Activated naive CD8-positive, alpha-beta T cell (primary cell): Measurements from ENCODE around the gene ABCC1.
A peak's percentile ranks its signal among the peaks of the same experiment; 100 is the strongest.

ENCODE experiments used
- H3K27ac Mint-ChIP-seq: one replicate; pipeline ENCODE4 v1.8.0; 2021; ENCODE audit warnings: mixed read lengths
- H3K27me3 Mint-ChIP-seq: one replicate; pipeline ENCODE4 v1.8.0; 2021; ENCODE audit warnings: mixed read lengths
- H3K36me3 Mint-ChIP-seq: one replicate; pipeline ENCODE4 v1.8.0; 2021; ENCODE audit warnings: mixed read lengths
- H3K4me1 Mint-ChIP-seq: one replicate; pipeline ENCODE4 v1.8.0; 2021; ENCODE audit warnings: low read depth, mixed read lengths
- H3K4me3 Mint-ChIP-seq: one replicate; pipeline ENCODE4 v1.8.0; 2021; ENCODE audit warnings: mild to moderate bottlenecking, mixed read lengths
- H3K9me3 Mint-ChIP-seq: one replicate; pipeline ENCODE4 v1.8.0; 2021; ENCODE audit warnings: low read depth, mixed read lengths

The ABCC1 gene

GRCh38 chr16:16045296-16045695, 95.9 kb downstream of the ABCC1 start:
- Mint-ChIP-seq H3K4me1 (peaks cover 13% of the 10 kb centered on the region), H3K4me3 (no peak overlapping the region), H3K27me3 (no peaks in the 10 kb centered on the region), H3K27ac (peak overlapping the region; percentile 46), H3K36me3 (peaks cover 9% of the 10 kb centered on the region), H3K9me3 (no peaks in the 10 kb centered on the region)

GRCh38 chr16:16045879-16046278, 96.5 kb downstream of the ABCC1 start:
- Mint-ChIP-seq H3K4me1 (peaks cover 10% of the 10 kb centered on the region), H3K36me3 (peaks cover 9% of the 10 kb centered on the region), H3K27me3 (no peaks in the 10 kb centered on the region), H3K9me3 (no peaks in the 10 kb centered on the region), H3K27ac (peak overlapping the region; percentile 46), H3K4me3 (no peak overlapping the region)

GRCh38 chr16:16047761-16048160, 98.3 kb downstream of the ABCC1 start:
- no peaks in the 10 kb centered on the region for H3K4me1 Mint-ChIP-seq
- H3K27me3 Mint-ChIP-seq = no peaks in the 10 kb centered on the region
- H3K9me3 Mint-ChIP-seq = no peaks in the 10 kb centered on the region
- H3K36me3 Mint-ChIP-seq = peaks cover 9% of the 10 kb centered on the region
- H3K27ac Mint-ChIP-seq = no peak overlapping the region
- no peak overlapping the region for H3K4me3 Mint-ChIP-seq

GRCh38 chr16:16048904-16049582, 99.6 kb downstream of the ABCC1 start:
- H3K9me3 Mint-ChIP-seq = no peaks in the 10 kb centered on the region
- peaks cover 9% of the 10 kb centered on the region for H3K36me3 Mint-ChIP-seq
- H3K4me3 Mint-ChIP-seq = no peak overlapping the region
- H3K4me1 Mint-ChIP-seq = no peaks in the 10 kb centered on the region
- no peaks in the 10 kb centered on the region for H3K27me3 Mint-ChIP-seq
- no peak overlapping the region for H3K27ac Mint-ChIP-seq

GRCh38 chr16:16050106-16050505, 100.7 kb downstream of the ABCC1 start:
- Mint-ChIP-seq H3K36me3 (peaks cover 9% of the 10 kb centered on the region), H3K4me3 (no peak overlapping the region), H3K27me3 (no peaks in the 10 kb centered on the region), H3K4me1 (no peaks in the 10 kb centered on the region), H3K27ac (no peak overlapping the region), H3K9me3 (no peaks in the 10 kb centered on the region)

GRCh38 chr16:16051132-16051531, 101.7 kb downstream of the ABCC1 start:
- no peak overlapping the region for H3K4me3 Mint-ChIP-seq
- no peak overlapping the region for H3K27ac Mint-ChIP-seq
- peaks cover 9% of the 10 kb centered on the region for H3K36me3 Mint-ChIP-seq

GRCh38 chr16:16052916-16053315, 103.5 kb downstream of the ABCC1 start:
- Mint-ChIP-seq H3K9me3 (no peaks in the 10 kb centered on the region), H3K4me3 (no peak overlapping the region), H3K4me1 (no peaks in the 10 kb centered on the region), H3K36me3 (peaks cover 13% of the 10 kb centered on the region), H3K27me3 (no peaks in the 10 kb centered on the region), H3K27ac (no peak overlapping the region)

More at GRCh38 chr16:16051132-16051531, 101.7 kb downstream of the ABCC1 start:
- Mint-ChIP-seq H3K27me3 (no peaks in the 10 kb centered on the region), H3K9me3 (no peaks in the 10 kb centered on the region), H3K4me1 (no peaks in the 10 kb centered on the region)

GRCh38 chr16:16057102-16057501, 107.7 kb downstream of the ABCC1 start:
- Mint-ChIP-seq H3K4me3 (no peak overlapping the region), H3K27me3 (no peaks in the 10 kb centered on the region), H3K36me3 (peaks cover 9% of the 10 kb centered on the region), H3K4me1 (peaks cover 18% of the 10 kb centered on the region), H3K27ac (no peak overlapping the region), H3K9me3 (no peaks in the 10 kb centered on the region)

- no peaks in the 10 kb centered on the region for H3K9me3 Mint-ChIP-seq
- H3K4me3 Mint-ChIP-seq = no peak overlapping the region
- H3K4me1 Mint-ChIP-seq = peaks cover 23% of the 10 kb centered on the region
- no peak overlapping the region for H3K27ac Mint-ChIP-seq
- peaks cover 9% of the 10 kb centered on the region for H3K36me3 Mint-ChIP-seq
- no peaks in the 10 kb centered on the region for H3K27me3 Mint-ChIP-seq
These were observed 109.7 kb downstream of the ABCC1 start for GRCh38 chr16:16059160-16059559.

GRCh38 chr16:16059895-16060590, 110.6 kb downstream of the ABCC1 start:
- no peak overlapping the region for H3K4me3 Mint-ChIP-seq
- H3K9me3 Mint-ChIP-seq = no peaks in the 10 kb centered on the region
- no peak overlapping the region for H3K27ac Mint-ChIP-seq
- H3K36me3 Mint-ChIP-seq = peaks cover 7% of the 10 kb centered on the region
- no peaks in the 10 kb centered on the region for H3K27me3 Mint-ChIP-seq
- H3K4me1 Mint-ChIP-seq = peaks cover 23% of the 10 kb centered on the region

- Mint-ChIP-seq H3K9me3 (no peaks in the 10 kb centered on the region), H3K27me3 (no peaks in the 10 kb centered on the region), H3K4me3 (no peak overlapping the region), H3K4me1 (peaks cover 23% of the 10 kb centered on the region), H3K27ac (peak overlapping the region; percentile 28), H3K36me3 (peaks cover 7% of the 10 kb centered on the region)
These were observed 112.9 kb downstream of the ABCC1 start for GRCh38 chr16:16062023-16062937.

- Mint-ChIP-seq H3K4me1 (peaks cover 23% of the 10 kb centered on the region), H3K27ac (peak overlapping the region; percentile 54), H3K27me3 (no peaks in the 10 kb centered on the region), H3K36me3 (peaks cover 6% of the 10 kb centered on the region), H3K4me3 (no peak overlapping the region), H3K9me3 (no peaks in the 10 kb centered on the region)
These were observed 114.3 kb downstream of the ABCC1 start for GRCh38 chr16:16063683-16064082.

- Mint-ChIP-seq H3K27me3 (no peaks in the 10 kb centered on the region), H3K27ac (no peak overlapping the region), H3K4me1 (peaks cover 20% of the 10 kb centered on the region), H3K36me3 (peaks cover 8% of the 10 kb centered on the region), H3K9me3 (no peaks in the 10 kb centered on the region), H3K4me3 (no peak overlapping the region)
These were observed 115.5 kb downstream of the ABCC1 start for GRCh38 chr16:16064874-16065384.

- Mint-ChIP-seq H3K4me3 (no peak overlapping the region), H3K36me3 (peaks cover 5% of the 10 kb centered on the region), H3K27ac (no peak overlapping the region), H3K27me3 (no peaks in the 10 kb centered on the region), H3K9me3 (no peaks in the 10 kb centered on the region), H3K4me1 (peaks cover 5% of the 10 kb centered on the region)
These were observed 117.7 kb downstream of the ABCC1 start for GRCh38 chr16:16067127-16067526.
